ENCODE data around the gene RGSL1.
"Not testable (repeated sequence)": the region's sequence is repeated elsewhere in the genome, so short reads cannot be mapped to it uniquely, and the experiment has no call there.

RGSL1 gene

DNA sequence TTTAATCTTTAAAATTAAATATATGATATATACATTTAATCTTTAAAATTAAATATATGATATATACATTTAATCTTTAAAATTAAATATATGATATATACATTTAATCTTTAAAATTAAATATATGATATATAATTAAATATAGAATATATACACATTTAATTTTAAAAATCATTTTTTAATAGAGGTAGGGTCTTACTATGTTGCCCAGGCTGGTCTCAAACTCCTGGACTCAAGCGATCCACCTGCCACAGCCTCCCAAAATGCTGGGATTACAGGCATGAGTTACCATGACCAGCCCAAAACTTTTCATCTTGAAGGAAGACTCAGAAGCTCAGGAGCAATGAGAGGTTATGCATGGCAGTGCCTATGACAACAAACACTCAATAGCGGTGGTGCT is 2.8 kb upstream of the RGSL1 start:
- DNase-seq, result not testable (repeated sequence)

DNA sequence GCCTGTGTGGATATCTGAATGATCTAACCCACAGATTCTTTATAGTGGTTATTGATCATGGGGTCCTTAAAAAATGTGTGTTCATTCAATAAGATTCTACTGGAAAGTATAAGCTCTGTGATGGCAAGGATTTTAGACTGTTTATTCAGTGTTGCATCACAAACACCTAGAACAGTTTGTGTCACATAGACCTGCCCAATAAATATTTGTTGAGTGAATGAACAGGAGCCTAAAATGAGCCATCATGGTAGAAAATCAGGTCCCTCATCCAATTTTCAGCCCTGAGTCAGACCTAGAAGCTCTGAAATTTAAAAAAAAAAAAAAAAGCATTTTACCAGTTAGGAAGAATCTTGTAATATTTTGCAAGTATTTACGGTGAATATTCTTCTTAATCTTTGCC is 2.3 kb upstream of the RGSL1 start:
- no peak for DNase-seq

DNA sequence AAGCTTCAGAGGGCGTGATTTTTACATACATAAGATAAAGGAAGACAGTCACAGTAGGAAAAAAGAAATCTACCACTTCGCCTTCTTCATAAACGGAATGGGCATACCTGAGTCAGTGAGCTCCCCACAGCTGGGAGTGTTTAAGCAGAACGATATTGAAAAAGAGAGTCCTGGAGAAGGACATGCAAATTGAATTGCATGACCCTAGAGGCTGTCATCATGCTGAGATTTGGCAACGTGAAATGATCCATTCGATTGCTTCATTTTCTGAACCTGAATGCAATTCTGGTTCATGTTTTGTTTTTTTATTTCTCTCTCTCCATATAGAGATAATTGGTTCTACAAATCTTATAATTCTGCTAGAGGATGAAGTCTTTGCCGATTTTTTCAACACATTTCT is 3.7 kb downstream of the RGSL1 start:
- DNase-seq, result no peak

DNA sequence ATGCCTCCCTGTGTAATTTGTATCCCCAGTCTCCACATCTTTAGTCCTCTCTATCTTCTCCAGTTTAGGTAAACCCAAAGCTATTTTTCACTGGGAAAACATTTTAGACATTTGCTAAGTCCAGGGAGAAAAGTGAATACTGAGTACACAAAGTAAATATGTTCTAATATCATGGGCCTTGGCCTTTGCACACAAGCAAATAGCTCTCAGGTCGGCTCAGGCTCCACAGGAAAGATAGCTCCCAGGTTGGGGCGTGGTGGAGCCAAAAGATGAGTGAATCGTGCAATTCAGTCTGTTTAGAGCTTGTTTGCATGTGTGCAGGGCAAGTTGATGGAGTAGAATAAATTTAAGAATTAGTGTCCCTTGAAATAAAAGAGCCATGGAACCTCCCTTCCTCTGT is 7.9 kb downstream of the RGSL1 start:
- DNase-seq, result no peak

DNA sequence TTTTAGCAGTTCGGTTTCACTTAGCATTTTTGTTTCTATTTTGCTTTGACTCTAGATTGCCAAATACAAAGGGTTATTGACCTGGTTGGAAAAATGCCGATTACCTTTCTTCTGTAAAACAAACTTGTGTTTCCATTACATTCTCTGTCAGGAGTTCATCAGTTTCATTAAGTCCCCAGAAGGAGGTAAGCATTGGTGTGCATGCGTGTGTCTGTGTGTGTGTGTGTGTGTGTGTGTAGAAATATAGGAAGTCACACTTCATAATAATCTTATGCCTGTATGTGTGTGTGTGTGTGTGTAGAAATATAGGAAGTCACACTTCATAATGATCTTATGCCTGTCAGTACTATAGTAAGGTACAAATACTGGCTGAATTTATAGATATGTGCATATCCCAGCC is 10.0 kb downstream of the RGSL1 start:
- DNase-seq, result no peak

DNA sequence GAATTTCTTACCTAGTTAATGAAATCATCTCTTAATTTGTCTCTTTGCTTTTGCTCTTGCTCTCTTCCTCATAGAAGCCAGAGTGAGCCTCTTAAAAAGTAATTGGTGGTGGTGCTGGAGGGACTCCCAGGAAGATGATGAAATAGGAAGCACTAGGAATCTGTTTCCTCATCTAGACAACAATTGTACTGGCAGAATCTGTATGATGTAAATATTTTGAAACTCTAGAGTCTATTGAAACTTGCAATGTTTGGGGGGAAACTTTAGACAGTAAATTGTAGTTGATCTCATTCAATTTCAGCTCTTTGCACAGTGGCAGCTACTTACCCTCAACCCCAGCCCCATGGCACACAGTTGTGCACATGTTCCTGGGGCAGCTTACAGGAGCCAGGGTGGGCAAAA is 10.6 kb downstream of the RGSL1 start:
- DNase-seq, result no peak

DNA sequence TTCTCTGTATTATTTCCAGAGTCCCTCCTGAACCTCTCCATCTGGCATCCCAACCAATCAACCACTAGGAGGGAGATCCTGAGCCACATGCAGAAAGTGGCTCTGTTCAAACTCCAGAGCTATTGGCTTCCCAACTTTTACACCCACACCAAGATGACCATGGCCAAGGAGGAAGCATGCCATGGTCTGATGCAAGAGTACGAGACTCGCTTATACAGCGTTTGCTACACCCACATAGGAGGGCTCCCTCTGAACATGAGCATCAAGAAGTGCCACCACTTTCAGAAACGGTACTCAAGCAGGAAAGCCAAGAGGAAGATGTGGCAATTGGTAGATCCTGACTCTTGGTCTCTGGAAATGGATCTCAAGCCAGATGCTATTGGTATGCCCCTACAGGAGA is 23.6 kb downstream of the RGSL1 start:
- DNase-seq, result no peak

DNA sequence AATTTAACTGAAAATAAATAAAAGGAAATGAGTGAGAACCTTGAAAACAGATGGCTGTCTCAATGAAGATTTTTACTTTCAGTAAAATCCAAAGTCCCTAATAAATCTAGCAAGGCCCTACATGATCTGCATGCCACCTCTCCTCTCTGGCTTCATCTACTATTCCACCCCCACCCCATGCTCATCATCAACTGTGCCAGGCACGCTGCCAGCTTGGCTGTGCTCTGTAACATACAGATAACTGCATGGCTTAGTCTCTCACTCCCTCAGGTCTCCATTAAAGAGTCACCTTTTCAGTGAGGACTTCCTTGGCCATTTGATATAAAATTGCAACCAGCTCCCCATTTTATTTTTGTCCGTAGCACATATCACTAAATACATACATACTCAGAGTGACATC is 26.7 kb downstream of the RGSL1 start:
- no peak for DNase-seq

DNA sequence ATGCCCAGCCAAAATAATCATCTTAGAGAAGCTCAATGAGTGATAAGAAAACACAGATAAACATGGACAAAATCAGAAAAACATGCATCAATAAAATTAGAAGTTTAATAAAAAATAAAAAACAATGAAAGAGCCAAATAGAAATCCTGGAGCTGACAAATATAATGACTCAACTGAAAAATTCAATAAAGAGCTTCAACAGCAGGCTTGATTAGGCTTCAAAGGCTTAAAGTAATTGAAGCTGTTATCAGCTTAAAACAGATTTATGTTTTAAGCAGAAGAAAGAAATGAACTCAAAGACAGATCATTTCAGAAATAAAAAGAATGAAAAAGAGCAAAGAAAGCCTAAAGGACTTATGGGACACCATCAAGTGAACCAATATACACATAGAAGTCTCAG is 28.3 kb downstream of the RGSL1 start:
- no peak for DNase-seq

DNA sequence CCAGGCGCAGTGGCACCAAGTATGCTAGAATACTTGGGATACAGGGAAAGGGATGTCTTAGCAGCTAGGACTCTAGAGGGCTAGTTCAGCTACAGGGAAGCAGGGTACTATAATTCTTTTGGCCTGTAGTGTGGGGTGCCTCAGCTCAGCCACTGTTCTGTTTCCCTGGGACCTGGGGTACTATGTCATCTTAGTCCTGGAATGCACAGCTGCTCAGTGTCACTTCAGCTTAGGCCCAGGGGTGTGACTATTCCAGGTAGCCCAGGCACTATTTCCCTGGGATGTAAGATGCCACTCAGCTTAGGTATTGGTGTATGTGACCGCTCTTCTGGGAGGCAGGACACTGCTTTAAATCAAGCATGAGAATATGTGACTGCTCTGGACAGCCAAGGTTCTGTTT is 34.1 kb downstream of the RGSL1 start:
- no peak for DNase-seq

DNA sequence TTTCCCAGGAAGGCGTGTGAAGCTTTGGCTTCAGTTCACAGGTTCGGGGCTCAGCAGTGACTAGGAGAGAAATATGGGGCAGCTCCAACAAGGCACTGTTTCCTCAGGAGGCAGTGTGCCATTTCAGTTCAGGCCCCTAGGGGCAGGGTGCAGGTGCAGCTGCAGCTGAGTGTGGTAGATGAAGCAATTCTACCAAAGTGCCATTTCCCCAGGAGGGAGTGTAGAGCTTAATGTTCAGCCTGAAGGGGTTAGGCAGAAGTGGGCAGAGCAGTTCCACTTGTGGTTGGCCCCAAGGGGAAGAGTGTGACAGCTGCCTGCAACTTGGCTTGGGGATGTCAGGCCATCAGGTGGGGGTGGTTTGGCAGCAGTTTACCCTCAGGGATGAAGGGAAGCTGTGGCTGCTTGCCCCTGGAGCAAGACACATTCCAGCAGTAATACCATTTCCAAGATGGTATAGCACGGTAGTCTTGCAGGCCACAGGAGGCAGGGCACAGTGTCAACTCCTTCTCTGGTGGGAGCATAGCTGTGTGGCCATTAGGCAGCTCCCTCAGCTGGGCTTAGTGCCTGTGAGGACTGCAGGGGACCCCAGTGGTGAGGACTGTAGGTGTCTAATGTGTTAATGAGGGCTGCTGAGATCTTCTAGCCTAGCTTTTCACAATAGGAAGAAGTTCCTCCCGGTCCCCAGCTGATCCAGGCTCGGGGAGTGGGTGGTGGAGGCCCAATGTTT is 34.7 kb downstream of the RGSL1 start:
- no peak for DNase-seq

DNA sequence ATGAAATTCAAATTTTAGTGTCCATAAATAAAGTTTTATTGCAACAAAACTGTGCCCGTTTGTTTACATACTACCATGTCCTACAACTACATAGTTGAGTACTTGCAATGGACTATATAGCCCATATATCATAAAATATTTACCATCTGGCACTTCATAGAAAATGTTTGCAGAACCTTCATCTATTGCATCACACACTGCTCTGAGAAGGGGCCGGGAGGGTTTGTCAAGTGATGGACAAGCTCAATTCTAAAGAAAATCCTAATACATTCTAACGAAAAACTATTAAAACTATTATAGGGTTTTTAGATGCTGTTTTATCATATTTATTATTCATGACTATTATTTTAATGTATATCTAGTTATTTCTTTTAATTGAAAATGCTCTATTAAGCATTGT is 35.9 kb downstream of the RGSL1 start:
- DNase-seq, result no peak

DNA sequence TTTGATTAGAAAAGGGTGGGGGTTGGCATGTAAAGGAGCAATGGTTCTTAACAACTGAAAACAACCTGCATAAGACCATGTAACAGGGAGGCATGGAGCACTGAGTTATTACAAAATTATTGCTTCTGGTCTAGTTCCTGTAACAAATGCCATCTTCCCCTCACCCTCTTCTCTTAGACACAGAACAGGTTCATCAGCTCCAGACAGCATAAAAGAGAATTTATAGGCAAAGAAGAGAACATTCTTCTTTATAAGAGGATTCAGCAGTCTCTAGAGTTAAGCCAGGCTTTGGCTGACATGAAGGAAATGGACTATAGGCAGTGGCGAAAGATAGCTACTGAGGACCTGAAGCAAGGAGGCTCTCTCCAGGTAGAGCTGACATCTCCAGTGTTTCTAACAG is 38.9 kb downstream of the RGSL1 start:
- no peak for DNase-seq

DNA sequence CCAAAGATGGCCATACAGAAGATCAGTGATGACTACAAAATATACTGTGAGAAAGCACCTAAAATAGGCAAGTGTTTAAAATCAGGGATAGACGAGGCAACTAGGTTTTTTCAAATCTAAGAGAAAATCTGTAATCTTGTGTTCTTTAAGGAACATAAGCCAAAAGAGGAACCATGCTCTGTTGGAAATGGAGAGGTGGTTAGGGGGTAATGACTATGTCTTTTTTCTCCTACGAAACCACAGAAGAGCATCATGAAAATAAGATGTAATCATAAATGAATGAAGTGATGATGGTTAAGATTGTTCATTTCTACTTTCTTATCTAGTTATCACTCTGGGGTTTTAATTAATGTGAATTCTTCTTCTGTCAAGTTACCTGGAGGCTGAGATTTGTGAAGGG is 43.1 kb downstream of the RGSL1 start:
- no peak for DNase-seq

DNA sequence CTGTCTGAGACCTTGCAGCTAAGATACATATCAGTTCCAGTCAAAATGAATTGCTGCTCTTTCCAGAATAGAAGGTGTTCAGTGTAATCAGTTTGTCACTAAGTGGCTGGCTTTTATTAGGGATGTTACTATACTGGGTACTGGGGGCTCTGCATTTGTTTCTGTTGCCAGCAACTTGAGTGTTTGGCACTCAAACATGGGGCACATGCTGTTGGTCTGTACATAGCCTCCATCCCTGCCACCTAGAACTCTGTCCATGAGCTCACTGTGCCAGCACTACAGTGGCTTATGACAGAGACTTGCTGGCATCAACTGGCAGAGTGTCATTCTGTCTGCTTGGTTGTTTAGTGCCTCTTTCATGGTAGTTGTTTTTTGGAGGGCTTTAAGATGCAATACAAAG is 45.1 kb downstream of the RGSL1 start:
- no peak for DNase-seq

DNA sequence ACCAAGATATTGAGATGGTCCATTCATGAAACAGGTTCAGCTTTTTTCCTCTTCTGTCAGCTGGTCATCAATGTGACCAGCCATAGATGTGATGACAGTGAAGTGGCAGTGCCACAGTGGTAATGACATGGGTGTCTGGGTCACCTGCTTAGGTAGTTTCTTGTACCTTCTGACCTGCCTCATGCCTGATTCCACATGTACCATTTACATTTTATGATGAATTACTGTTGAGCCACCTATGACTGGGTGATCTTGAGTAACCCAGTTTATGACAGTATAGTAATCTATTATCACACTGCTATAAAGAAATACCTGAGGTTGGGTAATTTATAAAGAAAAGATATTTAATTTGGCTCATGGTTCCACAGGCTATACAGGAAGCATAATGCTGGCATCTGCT is 45.7 kb downstream of the RGSL1 start:
- no peak for DNase-seq

DNA sequence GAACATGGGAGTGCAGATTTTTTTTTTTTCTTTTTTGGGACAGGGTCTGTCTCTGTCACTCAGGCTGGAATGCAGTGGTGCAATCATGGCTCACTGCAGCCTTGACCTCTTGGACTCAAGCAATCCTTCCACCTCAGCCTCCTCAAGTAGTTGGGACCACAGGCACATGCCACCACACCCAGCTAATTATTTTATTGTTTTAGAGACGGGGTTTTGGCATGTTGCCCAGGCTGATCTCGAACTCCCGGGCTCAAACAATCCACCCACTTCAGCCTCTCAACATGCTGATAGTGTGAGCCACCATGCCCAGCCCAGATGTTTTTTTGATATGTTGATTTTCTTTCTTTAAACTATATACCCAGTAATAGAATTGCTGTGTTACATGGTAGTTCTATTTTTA is 57.7 kb downstream of the RGSL1 start:
- DNase-seq, result no peak

DNA sequence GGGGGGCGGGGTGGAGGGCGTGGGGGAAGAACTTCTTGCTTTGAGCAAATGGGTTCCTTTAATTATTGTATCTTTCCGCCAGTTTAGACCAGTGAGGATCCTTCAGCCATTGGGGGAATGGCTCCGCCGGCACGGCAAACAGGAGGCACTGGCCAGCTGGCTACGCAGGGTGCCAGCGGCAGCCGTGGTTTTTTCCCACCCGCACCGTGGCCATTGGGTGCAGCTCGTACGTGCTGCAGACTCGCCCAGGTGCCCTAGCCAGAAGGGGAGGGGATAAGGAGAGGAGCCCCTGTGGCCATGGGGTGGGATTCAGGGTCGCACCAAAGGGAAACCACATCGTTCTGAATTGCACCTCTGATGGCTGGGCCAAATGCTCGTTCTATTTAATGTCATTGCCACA is 65.6 kb downstream of the RGSL1 start:
- no peak for DNase-seq

DNA sequence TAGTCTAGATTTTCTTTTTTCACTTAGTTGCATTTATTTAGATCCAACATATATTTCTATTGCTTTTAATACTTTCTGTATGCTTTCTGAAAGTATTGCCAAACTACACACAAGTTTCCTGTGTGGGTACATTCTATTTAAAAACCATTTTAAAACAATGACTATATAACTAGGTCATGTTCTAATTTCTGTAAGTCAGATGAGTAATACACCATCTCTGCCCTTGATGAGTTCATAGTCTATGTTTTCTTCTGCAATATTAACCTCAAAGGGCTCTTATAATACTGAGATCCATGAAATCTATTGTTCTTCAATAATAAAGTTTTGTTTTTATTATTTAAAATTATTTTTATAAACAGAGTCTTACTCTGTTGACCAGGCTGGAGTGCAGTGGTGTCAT is 70.8 kb downstream of the RGSL1 start:
- DNase-seq, result no peak

DNA sequence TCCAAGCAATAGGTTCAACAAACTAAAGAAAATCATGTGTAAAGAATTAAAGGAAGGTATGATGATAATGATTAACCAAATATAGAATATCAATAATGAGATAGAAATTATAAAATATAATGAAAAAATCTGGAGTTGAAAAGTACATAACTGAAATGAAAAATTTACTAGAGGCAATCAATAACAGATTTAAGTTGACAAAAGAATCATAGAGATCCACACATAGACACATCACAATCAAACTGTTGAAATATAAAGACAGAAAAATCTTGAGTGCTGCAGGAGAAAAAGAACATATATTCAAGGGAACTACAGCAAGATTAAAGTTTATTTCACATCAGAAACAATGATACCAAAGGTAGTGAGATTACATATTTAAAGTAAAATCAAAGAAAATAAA is 75.4 kb downstream of the RGSL1 start:
- DNase-seq, result no peak

DNA sequence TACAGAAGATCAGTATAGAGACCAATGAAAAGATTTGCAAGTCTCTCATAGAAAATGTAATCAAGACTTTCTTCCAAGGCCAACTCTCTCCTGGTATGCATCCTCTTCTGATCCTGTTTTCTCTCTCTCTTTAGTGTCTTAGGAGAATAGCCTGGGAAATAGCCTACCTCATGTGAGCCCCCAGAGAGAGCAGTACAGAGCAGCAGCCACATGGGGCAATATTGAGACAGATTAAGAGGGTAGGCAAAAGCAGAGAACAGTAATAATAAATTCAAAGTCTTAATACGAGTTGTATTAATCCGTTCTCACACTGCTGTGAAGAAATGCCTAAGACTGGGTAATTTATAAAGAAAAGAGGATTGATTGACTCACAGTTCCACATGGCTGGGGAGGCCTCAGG is 77.7 kb downstream of the RGSL1 start:
- no peak for DNase-seq

DNA sequence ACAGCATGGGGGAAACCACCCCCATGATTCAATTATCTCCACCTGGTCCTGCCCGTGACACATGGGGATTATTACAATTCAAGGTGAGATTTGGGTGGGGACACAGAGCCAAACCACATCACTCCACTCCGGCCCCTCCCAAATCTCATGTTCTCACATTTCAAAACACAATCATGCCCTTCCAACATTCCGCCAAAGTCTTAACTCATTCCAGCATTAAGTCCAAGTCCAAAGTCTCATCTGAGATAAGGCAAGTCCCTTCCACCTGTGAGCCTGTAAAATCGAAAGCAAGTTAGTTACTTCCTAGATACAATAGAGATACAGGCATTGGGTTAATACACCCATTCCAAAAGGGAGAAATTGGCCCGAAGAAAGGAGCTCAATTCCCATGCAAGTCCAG is 78.3 kb downstream of the RGSL1 start:
- not testable (repeated sequence) for DNase-seq

DNA sequence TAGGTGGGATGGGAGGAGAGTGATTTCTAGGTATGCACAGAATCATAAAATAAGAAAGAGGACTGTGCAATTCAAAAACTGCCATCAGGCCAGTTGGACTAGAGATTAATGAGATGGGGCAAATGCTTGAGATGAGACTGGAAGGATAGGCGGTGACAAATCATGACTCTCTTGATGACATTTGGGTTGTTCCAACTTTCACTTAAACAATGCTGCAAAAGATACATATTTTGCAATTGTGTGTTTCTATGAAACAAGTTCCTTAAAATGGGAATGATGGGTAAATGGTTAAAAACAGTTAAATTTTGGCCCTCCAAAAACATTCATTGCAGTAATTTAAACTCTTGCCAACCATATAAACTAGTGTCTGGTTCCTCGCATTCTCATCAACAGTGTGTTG is 84.0 kb downstream of the RGSL1 start:
- DNase-seq, result no peak

DNA sequence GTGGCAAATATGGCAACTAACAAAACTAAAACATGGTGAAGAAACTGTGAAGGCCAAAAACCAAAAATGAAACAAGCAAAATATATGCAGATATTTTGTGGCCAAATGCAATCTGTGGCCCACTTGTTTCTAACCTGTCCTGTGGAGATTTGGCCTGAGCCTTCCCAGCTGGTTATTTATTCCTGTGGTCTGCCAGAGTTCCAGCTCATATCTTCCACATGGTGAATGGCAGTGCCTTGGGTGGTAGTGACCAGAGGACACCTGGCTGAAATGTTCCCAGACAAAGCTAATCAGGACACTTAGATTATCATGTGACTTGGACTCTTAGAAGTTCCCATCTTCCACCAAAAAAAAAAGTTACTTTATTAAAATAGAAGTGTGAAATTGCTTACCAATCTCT is 99.4 kb downstream of the RGSL1 start:
- no peak for DNase-seq

DNA sequence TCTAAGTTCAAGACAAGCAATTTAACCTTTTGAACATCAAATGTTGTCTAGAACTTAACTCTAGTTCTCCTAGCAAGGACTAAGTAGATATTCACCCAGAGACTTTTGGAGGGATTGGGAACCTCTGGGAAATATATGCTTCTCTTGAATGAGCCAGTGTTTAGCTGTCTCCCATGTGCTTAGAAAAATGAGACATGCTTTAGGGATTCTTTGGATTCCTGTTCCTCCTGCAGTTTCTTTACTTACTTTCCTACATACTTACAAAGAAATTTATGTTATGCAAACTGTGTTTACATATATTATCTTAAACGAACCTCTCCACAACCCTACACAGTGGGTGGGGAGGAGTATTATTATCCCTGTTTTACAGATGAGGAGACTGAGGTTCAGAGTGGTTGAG is 99.9 kb downstream of the RGSL1 start:
- no peak for DNase-seq

DNA sequence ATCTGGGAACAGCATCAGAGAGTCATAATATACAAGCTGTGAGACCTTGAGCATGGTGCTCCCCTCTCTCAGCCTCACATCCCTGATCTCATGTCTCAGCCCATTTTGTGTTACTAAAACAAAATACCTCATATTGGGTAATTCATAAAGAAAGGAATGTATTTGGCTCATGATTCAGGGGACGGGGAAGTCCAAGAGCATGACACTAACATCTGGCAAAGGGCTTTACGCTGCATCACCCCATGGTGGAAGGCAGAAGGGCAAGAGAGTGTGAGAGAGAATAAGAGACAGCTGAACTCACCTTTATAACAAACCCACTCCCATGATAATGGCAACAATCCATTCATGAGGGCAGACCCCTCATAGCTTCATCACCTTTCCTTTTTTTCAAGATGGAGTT is 102.6 kb downstream of the RGSL1 start:
- no peak for DNase-seq

Measured in effector CD4-positive, alpha-beta T cell (primary cell).